ENCODE measurements around the gene DOCK2.
A peak's percentile ranks its signal among the peaks of the same experiment; 100 is the strongest.

DOCK2 gene

GRCh38 chr5:169922474-169922873 lies 285.4 kb downstream of the DOCK2 start:
- H3K4me3 Mint-ChIP-seq: no peak overlapping the region
- H3K27me3 Mint-ChIP-seq: no peaks in the 10 kb centered on the region
- peaks cover 76% of the 10 kb centered on the region for H3K36me3 Mint-ChIP-seq (ENCODE audit: low read depth)
- H3K4me1 Mint-ChIP-seq (ENCODE audit: low read depth): peaks cover 22% of the 10 kb centered on the region
- H3K9me3 Mint-ChIP-seq: no peaks in the 10 kb centered on the region
- no peak for DNase-seq
- H3K27ac Mint-ChIP-seq: no peak overlapping the region

DNA sequence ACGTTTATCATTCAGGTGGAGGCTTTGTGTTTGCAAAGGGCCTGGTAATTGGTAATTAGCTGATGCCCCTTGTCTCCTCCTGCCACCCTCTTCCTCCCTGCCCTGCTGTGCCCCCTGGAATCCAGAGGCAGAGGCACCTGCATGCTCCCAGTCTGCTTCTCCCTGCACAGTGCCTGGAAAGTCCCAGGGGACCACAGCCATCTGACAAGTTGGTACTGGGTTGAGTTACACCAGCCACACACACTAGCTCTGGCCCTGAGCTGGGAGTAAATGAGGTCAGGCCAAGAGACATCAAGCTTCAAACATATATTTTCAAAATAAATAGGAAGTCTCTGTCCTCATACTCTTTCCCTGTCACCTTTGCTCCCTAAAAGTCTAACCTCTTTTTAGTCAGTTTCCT lies 286.9 kb downstream of the DOCK2 start:
- Mint-ChIP-seq H3K27ac (peak overlapping the region; percentile 45), H3K36me3 (ENCODE audit: low read depth) (peaks cover 79% of the 10 kb centered on the region), H3K9me3 (no peaks in the 10 kb centered on the region), H3K4me1 (ENCODE audit: low read depth) (peaks cover 23% of the 10 kb centered on the region), H3K27me3 (no peaks in the 10 kb centered on the region), H3K4me3 (no peak overlapping the region)
- DNase-seq: no peak

DNA sequence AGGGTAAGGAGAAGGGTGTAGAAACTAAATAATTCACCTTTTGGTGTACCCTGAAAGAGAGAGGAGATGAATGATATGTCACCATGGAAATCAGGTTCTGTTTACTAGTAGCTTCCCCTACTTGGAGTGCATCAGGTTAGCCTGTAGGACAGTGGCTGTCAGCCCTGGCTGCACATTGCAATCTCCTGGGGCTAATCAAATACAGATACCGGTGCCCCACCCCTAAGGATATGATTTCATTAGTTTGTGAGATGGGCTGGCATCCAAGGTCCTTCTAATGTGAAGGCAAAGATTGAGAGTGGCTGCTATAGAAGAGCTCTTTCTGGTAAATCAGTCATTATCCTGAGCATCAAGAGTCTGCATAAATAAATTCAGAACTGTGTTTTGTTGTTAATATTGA lies 296.1 kb downstream of the DOCK2 start:
- H3K27ac Mint-ChIP-seq: no peak overlapping the region
- DNase-seq: no peak
- H3K4me3 Mint-ChIP-seq: no peak overlapping the region
- H3K4me1 Mint-ChIP-seq (ENCODE audit: low read depth): peaks cover 53% of the 10 kb centered on the region
- H3K9me3 Mint-ChIP-seq: no peaks in the 10 kb centered on the region
- H3K36me3 Mint-ChIP-seq (ENCODE audit: low read depth): peaks cover 75% of the 10 kb centered on the region
- H3K27me3 Mint-ChIP-seq: no peaks in the 10 kb centered on the region

- no peak for DNase-seq
- H3K27me3 Mint-ChIP-seq: no peaks in the 10 kb centered on the region
- H3K9me3 Mint-ChIP-seq: no peaks in the 10 kb centered on the region
- peaks cover 50% of the 10 kb centered on the region for H3K4me1 Mint-ChIP-seq (ENCODE audit: low read depth)
- H3K36me3 Mint-ChIP-seq (ENCODE audit: low read depth): peaks cover 75% of the 10 kb centered on the region
- H3K4me3 Mint-ChIP-seq: no peak overlapping the region
- H3K27ac Mint-ChIP-seq: peak overlapping the region; percentile 42
These were observed 296.5 kb downstream of the DOCK2 start for GRCh38 chr5:169933616-169934015.

- no peaks in the 10 kb centered on the region for H3K27me3 Mint-ChIP-seq
- H3K36me3 Mint-ChIP-seq (ENCODE audit: low read depth): peaks cover 73% of the 10 kb centered on the region
- no peak for DNase-seq
- H3K4me3 Mint-ChIP-seq: no peak overlapping the region
- H3K27ac Mint-ChIP-seq: no peak overlapping the region
- no peaks in the 10 kb centered on the region for H3K9me3 Mint-ChIP-seq
- H3K4me1 Mint-ChIP-seq (ENCODE audit: low read depth): peaks cover 50% of the 10 kb centered on the region
These were observed 297.9 kb downstream of the DOCK2 start for GRCh38 chr5:169934990-169935389.

DNA sequence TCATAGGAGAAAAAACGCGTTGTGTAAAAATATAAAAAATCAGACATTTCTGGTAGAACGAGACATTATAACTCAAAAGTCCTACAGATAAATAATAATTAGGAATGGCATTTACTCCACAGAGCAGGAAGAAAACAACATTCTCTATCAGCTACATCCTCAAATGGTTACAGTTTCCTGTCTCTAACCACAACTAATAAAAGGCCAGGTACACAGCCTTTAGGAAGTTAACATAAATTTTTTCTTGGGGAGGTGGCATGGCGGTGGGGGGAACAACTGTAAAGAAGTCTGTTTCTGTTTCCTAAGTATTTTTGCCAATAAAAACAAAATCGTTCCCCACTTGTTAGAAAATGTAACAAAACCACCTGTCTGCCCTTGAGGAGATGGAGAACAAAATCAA lies 298.7 kb downstream of the DOCK2 start:
- DNase-seq: no peak
- no peaks in the 10 kb centered on the region for H3K27me3 Mint-ChIP-seq
- no peak overlapping the region for H3K4me3 Mint-ChIP-seq
- peaks cover 68% of the 10 kb centered on the region for H3K36me3 Mint-ChIP-seq (ENCODE audit: low read depth)
- H3K4me1 Mint-ChIP-seq (ENCODE audit: low read depth): peaks cover 46% of the 10 kb centered on the region
- no peak overlapping the region for H3K27ac Mint-ChIP-seq
- no peaks in the 10 kb centered on the region for H3K9me3 Mint-ChIP-seq

DNA sequence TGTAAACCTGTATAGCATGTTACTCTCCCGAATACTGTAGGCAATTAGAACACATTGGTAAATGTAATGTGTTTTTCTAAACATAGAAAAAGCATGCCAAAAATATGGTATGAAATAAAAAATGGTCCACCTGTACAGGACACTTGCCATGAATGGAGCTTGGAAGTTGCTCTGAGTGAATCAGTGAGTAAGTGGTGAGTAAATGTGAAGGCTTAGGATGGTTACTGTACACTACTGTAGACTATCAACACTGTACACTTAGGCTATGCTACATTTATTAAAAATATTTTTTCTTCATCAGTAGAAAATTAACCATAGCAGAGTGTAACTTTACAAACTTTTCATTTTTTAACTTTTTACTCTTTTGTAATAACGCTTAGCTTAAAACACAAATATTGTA lies 301.4 kb downstream of the DOCK2 start:
- no peak overlapping the region for H3K27ac Mint-ChIP-seq
- H3K9me3 Mint-ChIP-seq: no peaks in the 10 kb centered on the region
- H3K4me3 Mint-ChIP-seq: no peak overlapping the region
- DNase-seq: no peak
- peaks cover 26% of the 10 kb centered on the region for H3K4me1 Mint-ChIP-seq (ENCODE audit: low read depth)
- H3K27me3 Mint-ChIP-seq: no peaks in the 10 kb centered on the region
- peaks cover 59% of the 10 kb centered on the region for H3K36me3 Mint-ChIP-seq (ENCODE audit: low read depth)

GRCh38 chr5:169939731-169940130 lies 302.7 kb downstream of the DOCK2 start:
- no peak for DNase-seq
- Mint-ChIP-seq H3K27me3 (no peaks in the 10 kb centered on the region), H3K36me3 (ENCODE audit: low read depth) (peaks cover 53% of the 10 kb centered on the region), H3K27ac (no peak overlapping the region), H3K4me3 (no peak overlapping the region), H3K9me3 (no peaks in the 10 kb centered on the region), H3K4me1 (ENCODE audit: low read depth) (peaks cover 13% of the 10 kb centered on the region)

GRCh38 chr5:169941542-169941941 lies 304.5 kb downstream of the DOCK2 start:
- Mint-ChIP-seq H3K27ac (no peak overlapping the region), H3K4me3 (no peak overlapping the region), H3K4me1 (ENCODE audit: low read depth) (peaks cover 2% of the 10 kb centered on the region), H3K9me3 (no peaks in the 10 kb centered on the region), H3K36me3 (ENCODE audit: low read depth) (peaks cover 50% of the 10 kb centered on the region), H3K27me3 (no peaks in the 10 kb centered on the region)
- DNase-seq: no peak

GRCh38 chr5:169942181-169942580 lies 305.1 kb downstream of the DOCK2 start:
- H3K4me3 Mint-ChIP-seq: no peak overlapping the region

GRCh38 chr5:169943026-169943425 lies 306.0 kb downstream of the DOCK2 start:
- no peak for DNase-seq

More at GRCh38 chr5:169942181-169942580, 305.1 kb downstream of the DOCK2 start:
- no peak for DNase-seq
- Mint-ChIP-seq H3K4me1 (ENCODE audit: low read depth) (peaks cover 2% of the 10 kb centered on the region), H3K27me3 (no peaks in the 10 kb centered on the region), H3K36me3 (ENCODE audit: low read depth) (peaks cover 51% of the 10 kb centered on the region), H3K27ac (no peak overlapping the region), H3K9me3 (no peaks in the 10 kb centered on the region)

DNA sequence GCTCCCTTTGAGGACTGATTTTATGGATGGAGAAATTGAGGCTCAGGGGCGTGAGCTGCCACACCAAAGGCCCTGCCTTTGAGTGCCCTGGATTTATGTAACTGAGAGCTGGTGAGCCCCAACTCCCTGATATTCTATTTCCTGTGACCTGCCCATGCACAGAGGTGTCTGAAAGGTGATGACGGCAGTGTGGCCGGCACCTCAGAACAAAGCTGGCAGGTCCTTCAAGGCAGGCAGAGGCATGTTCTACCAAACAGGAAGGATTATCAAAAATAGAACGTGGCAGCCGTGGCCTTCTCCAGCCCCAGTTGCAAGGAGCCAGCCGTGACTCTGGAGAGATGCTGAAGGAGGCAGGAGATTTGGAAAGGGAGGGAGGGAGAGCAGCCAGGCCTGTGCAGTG lies 307.0 kb downstream of the DOCK2 start:
- H3K4me3 Mint-ChIP-seq: no peak overlapping the region
- no peaks in the 10 kb centered on the region for H3K27me3 Mint-ChIP-seq
- no peak overlapping the region for H3K27ac Mint-ChIP-seq

More at GRCh38 chr5:169943026-169943425, 306.0 kb downstream of the DOCK2 start:
- H3K36me3 Mint-ChIP-seq (ENCODE audit: low read depth): peaks cover 51% of the 10 kb centered on the region
- no peaks in the 10 kb centered on the region for H3K27me3 Mint-ChIP-seq
- no peak overlapping the region for H3K27ac Mint-ChIP-seq
- H3K4me3 Mint-ChIP-seq: no peak overlapping the region
- peaks cover 2% of the 10 kb centered on the region for H3K4me1 Mint-ChIP-seq (ENCODE audit: low read depth)
- H3K9me3 Mint-ChIP-seq: no peaks in the 10 kb centered on the region

DNA sequence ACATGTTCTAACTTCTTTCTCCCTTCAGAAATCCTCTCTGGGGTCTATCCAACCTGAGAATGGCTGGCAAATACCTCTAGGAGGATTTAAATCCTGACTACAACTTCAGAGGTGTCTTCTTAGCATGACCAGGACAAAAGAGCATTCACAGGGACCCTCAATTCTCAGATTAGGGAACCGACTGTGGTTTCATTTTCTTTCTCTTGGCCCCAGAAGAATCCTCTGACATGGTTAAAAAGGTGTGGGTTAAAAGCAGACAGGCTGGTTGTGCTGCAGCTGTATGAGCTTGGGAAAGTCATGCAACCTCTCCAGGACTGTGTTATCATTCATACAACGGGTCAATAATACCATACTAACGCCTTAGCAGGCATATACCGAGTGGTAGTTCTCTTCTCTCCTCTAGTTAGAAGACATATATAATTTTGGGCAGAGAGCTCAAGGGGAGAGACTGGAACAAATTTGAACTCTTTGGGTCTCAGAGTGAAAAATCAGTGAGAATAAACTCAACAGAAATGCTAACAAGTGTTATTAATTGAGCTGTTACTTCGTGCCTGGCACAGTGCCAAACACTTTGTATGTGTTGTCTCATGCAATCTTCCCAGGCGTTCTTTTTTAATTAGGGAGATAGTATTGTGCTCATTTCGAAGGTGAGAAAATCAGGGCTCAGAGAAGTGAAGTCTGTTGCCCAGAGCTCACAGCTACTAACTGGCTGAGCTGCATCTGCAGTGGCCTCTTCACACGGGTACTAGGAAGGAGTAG lies 308.0 kb downstream of the DOCK2 start:
- no peak overlapping the region for H3K4me3 Mint-ChIP-seq
- no peak for DNase-seq
- peaks cover 60% of the 10 kb centered on the region for H3K36me3 Mint-ChIP-seq (ENCODE audit: low read depth)
- no peak overlapping the region for H3K27ac Mint-ChIP-seq
- no peaks in the 10 kb centered on the region for H3K27me3 Mint-ChIP-seq
- peaks cover 2% of the 10 kb centered on the region for H3K4me1 Mint-ChIP-seq (ENCODE audit: low read depth)
- no peaks in the 10 kb centered on the region for H3K9me3 Mint-ChIP-seq

More for the DNA sequence above, 307.0 kb downstream of the DOCK2 start:
- DNase-seq: no peak
- H3K4me1 Mint-ChIP-seq (ENCODE audit: low read depth): peaks cover 2% of the 10 kb centered on the region
- no peaks in the 10 kb centered on the region for H3K9me3 Mint-ChIP-seq
- H3K36me3 Mint-ChIP-seq (ENCODE audit: low read depth): peaks cover 58% of the 10 kb centered on the region

DNA sequence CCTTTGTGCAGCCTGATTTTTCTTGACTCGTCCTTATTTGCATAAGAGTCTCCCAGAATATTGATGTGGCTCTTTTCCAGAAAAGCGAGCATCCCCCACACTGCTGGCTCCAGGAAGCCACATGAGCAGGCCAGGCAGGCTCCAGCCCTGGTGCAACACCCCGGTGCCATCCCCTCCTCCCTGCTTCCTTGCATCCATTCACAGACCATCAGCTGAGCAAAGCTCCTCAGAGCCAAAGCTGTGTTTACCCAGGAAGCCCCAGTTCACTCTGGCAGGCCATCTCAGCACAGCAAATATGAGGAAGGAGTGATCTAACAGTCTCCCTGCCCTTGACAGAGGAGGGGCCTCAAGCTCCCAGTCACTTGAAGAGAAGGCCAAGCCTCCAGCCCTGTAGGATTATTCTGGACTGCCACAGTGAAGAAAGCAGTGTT lies 308.8 kb downstream of the DOCK2 start:
- Mint-ChIP-seq H3K27ac (peak overlapping the region; percentile 55), H3K9me3 (no peaks in the 10 kb centered on the region), H3K27me3 (no peaks in the 10 kb centered on the region), H3K4me1 (ENCODE audit: low read depth) (peaks cover 2% of the 10 kb centered on the region), H3K4me3 (no peak overlapping the region), H3K36me3 (ENCODE audit: low read depth) (peaks cover 66% of the 10 kb centered on the region)
- DNase-seq: no peak

DNA sequence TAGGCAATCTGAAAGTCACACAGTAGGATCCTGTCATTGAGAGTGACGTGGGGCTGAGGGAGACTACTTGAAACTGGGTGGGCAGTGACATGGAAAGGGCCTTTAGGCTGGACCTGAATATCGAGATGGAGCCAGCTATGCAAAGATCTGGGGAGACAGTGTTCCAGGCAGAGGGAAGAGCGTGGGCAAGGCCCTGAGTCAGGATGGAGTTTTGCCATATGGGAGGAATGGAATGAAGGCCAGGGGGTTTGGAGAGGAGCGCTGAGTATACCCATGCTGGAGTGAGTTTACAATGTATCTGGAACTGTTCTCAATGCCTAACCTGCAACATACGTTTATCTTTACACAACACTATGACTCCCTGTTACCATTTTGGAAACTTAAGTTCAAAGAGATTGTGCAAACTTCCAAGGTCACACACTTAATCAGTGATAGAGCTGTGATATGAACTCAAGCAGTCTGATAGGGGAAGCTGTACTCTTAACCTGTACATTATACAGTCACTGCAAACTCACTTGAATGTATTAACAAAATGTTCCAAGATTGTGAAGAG lies 309.7 kb downstream of the DOCK2 start:
- DNase-seq: no peak
- Mint-ChIP-seq H3K9me3 (no peaks in the 10 kb centered on the region), H3K36me3 (ENCODE audit: low read depth) (peaks cover 70% of the 10 kb centered on the region), H3K4me3 (no peak overlapping the region), H3K4me1 (ENCODE audit: low read depth) (peaks cover 1% of the 10 kb centered on the region), H3K27ac (no peak overlapping the region), H3K27me3 (no peaks in the 10 kb centered on the region)
